NCI-H748 (cell line): Measurements from ENCODE around the gene DHRS12.

Experiments used
- DNase-seq: peaks from one replicate; lab custom pipeline; 2025; ENCODE audit not compliant: unreplicated experiment; lab: John Stamatoyannopoulos, UW

DHRS12 gene

GRCh38 chr13:51764184-51765141 is 39.5 kb downstream of the DHRS12 start:
- peak; percentile 9 for DNase-seq

GRCh38 chr13:51763486-51763885 is 40.5 kb downstream of the DHRS12 start:
- DNase-seq, result no peak

DNA sequence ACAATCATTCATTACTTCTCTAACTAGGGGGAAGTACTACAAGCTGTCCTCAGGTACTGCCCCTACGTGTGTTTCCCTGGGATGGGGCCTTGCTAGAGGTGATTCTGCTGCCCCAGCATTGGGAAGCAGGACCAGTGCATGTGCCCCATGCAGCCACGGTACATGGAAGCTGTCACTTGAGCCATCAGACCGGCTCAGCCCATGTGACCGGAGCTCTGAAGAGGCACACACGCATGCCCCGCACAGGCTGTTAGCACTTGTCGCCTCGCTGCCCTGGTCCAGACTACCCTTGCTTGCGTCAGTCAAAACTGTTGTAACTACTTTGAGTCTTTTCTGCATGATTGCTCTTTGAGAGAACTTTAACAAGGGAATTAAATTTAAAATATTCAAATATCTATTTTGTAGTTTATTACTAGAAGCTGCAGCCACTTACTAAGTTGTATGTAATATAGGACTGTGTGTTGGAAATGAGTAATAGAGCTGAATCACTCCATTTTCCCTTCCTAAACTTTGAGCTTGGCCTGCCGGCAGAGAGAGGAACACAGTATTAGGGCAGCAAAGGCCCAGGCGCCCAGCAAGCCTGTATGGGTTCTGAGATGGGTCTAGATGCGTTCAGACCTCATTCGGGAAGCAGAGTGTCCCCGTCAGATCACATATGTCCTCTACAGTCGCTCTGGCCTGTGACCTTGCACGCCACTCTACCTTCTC is 42.2 kb downstream of the DHRS12 start:
- no peak for DNase-seq

GRCh38 chr13:51760592-51760991 is 43.4 kb downstream of the DHRS12 start:
- DNase-seq, result no peak

GRCh38 chr13:51759240-51759639 is 44.7 kb downstream of the DHRS12 start:
- DNase-seq, result no peak

DNA sequence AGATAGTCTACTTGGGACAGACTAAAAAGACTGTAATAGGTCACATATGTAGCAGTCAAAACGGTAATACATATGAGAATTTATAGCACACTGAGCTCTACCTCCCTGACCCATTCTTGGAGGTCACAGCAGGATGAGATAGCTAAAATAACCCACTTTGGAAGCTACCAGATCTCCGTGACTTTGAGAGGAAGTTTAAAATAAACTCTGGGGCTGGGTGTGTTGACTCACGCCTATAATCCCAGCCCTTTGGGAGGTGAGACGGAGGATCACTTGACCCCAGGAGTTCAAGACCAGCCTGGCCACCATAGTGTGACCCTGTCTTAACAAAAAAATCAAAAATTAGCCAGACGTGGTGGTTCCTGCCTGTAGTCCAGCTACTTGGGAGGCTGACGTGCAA is 45.3 kb downstream of the DHRS12 start:
- DNase-seq, result no peak

- no peak for DNase-seq
Observed at GRCh38 chr13:51756651-51757050, 47.3 kb downstream of the DHRS12 start.

- no peak for DNase-seq
Observed at GRCh38 chr13:51747438-51748434, 56.2 kb downstream of the DHRS12 start.

DNA sequence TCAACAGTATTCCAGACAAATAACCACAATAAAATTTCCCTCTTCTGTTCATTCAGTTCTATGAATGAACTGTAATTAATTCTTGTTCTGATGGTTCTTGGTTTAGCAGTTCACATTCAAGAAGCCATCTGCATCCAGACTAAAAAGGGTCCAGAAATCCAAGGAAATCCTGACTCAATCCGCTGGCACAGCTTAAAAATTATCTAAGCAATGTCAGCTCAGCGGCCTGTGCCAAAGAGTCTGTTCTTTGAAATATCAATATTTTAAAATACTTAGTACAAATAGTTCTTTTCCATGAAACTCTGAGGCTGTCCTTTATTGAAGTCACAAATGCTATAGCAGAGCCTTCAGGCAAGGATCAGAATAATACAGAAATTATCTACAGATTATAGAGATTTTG is 57.2 kb downstream of the DHRS12 start:
- no peak for DNase-seq

DNA sequence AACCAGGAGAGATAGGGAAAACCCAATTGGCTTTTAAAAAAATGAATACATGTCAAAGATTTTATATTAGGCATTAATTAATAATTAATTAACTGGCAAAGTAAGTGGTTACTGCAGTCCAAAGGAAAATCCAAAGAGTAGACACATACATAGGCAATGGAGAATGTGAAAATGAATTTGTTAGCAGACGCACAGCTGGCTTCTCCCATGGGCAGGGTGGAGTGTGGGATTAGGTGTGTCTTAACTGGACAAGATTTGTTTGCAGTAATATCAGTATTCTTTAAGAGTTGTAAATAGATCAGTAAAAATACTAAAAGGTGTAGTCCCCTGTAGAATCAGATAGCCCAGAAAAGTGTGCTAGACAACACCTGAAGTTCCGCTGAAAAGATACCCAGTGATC is 58.7 kb downstream of the DHRS12 start:
- no peak for DNase-seq

DNA sequence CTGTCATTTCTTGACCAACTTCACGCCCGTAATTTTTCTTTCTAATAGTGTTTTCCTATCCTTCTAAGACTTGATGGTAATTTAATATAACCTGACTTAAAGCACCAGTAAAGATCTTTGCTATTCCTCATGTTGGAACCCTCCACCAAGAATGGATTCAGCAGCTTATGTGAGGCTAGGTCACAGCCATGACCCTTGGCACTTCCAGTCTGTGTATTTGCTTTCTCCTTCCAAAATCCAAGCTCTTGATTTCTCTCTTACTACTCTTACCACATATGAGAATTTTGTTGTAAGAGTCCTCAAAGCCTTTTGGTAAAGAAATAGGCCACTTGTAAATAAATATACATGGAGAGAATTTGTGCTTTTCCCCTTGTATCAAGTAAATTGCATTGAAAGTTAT is 61.4 kb downstream of the DHRS12 start:
- no peak for DNase-seq

DNA sequence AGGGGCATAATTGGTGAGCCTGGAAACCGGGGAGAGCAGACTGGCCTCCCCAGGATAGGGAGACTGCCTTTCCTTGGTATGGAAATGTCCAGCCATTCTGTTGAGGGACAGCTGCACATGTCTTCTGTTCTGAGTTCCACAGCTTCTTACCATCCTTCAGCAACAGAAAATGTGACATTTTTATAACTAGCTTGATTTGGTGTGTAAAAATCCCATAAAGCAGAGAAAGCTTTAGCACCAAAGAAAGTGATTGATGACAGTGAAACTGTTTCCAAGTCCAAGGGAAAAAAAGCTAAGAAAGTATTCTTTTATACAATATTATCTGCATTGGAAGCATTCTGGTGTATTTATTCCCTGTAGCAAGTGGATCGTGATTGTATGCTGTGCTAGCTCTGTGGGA is 61.9 kb downstream of the DHRS12 start:
- DNase-seq, result no peak

DNA sequence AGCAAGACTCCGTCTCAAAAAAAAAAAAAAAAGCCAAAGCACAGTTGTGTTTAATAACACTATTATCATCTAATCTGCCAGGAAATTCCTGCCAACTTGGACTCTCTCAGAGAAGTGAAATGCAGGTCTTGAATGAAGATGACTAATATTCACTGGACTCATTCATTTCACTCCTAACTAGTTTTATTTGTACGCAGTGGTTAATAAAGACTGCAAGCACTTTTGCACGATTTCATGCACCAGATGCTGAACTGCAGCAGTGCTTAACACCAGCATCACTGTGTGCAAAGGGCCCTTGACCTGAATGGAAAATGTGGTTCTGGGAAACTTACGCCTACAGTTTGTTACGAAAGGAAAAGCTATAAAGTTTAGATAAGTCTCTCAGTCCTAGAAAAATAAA is 63.3 kb downstream of the DHRS12 start:
- DNase-seq, result no peak

DNA sequence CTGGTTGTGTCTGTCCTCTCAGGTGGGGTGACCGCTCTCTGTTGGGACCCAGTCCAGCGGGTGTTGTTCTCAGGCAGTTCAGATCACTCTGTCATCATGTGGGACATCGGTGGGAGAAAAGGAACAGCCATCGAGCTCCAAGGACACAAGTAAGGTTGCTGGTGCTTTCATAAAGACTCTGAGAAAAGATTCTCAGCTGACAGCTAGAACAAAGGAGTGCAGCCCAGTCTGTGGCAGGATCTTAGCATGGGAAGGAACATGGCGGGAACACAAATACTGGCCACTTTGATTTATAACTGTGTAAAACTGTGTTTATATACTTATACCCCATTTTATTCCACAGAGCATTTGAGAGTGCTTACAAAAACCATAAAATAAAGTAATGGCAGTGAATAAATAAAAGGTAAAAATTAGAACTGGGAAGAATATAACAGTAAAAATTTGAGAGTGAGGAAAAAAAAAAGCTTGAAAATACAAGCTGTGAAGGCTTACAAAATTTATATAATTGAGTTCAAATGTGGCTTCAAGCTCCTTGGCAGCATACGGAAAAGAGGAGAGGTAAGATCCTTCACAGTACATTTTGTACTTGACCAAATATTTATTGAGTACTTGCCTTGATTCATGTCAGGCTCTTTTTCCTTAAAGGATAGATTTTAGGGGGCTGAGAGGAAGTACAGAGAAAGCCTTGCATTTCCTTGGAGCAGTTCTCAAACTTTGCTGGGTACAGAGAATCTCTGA is 64.8 kb downstream of the DHRS12 start:
- no peak for DNase-seq

GRCh38 chr13:51738226-51738905 is 65.6 kb downstream of the DHRS12 start:
- DNase-seq, result no peak

- DNase-seq, result no peak
Observed at GRCh38 chr13:51737609-51738008, 66.4 kb downstream of the DHRS12 start.

DNA sequence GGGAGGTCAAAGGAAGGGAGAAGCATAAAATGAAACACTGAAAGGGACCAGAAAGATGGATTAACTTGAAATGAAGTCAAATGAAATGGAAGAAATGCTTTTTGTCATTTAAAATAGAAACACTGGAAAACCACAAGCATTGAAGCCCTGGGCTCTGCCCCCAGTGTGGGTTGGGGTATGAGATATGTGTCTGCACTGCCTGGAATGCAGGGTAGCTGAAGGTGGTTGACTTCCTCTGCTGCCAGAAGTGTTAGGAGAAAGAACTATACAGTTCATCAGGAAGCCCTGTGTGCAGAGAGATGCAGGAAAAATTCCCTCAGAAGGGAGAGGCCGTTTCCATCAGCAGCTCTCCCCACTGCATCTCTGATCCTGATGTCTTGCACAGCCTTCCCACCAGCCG is 69.2 kb downstream of the DHRS12 start:
- no peak for DNase-seq

- DNase-seq, result no peak
Observed at GRCh38 chr13:51733374-51734298, 70.3 kb downstream of the DHRS12 start.

GRCh38 chr13:51731759-51732158 is 72.2 kb downstream of the DHRS12 start:
- DNase-seq, result no peak
